Loucy (cell line): ENCODE data around the gene HOXA2.

Experiments used
- H2AFZ ChIP-seq: fragments of 200-600 bp; sonication (generic); 2 replicates; pipeline ENCODE4 v1.6.0; 2016; ENCODE audit warnings: antibody characterized with exemption, mild to moderate bottlenecking, low read length, moderate library complexity
- H3F3A ChIP-seq: fragments of 200-600 bp; 2 replicates; pipeline ENCODE4 v1.6.0; 2016; ENCODE audit warnings: antibody characterized with exemption, low read depth, mild to moderate bottlenecking
- H3K27me3 ChIP-seq: fragments of 200-600 bp; sonication (generic); 2 replicates; pipeline ENCODE4 v1.6.1; 2014; ENCODE audit warnings: low read length, mild to moderate bottlenecking; ENCODE audit not compliant: insufficient read depth, poor library complexity, severe bottlenecking
- H3K36me3 ChIP-seq: fragments of 200-600 bp; sonication (generic); 2 replicates; pipeline ENCODE4 v1.6.1; 2016; ENCODE audit warnings: low read length; ENCODE audit not compliant: insufficient read depth
- H3K4me1 ChIP-seq: fragments of 200-600 bp; sonication (generic); 2 replicates; pipeline ENCODE4 v1.5.1; 2014; ENCODE audit warnings: low read length, mild to moderate bottlenecking; ENCODE audit not compliant: insufficient read depth, poor library complexity, severe bottlenecking
- H3K4me2 ChIP-seq: fragments of 200-600 bp; sonication (generic); 2 replicates; pipeline ENCODE4 v1.6.0; 2014; ENCODE audit warnings: antibody characterized with exemption, low read length, low read depth, mild to moderate bottlenecking; ENCODE audit not compliant: poor library complexity, severe bottlenecking
- H3K4me3 ChIP-seq: fragments of 200-600 bp; sonication (generic); 2 replicates; pipeline ENCODE4 v1.5.1; 2014; ENCODE audit warnings: low read length, mild to moderate bottlenecking, mixed read lengths; ENCODE audit not compliant: poor library complexity, severe bottlenecking
- H3K79me2 ChIP-seq: fragments of 200-600 bp; sonication (generic); 2 replicates; pipeline ENCODE4 v1.6.1; 2014; ENCODE audit warnings: low read length; ENCODE audit not compliant: insufficient read depth
- H3K9ac ChIP-seq: fragments of 200-600 bp; sonication (generic); 2 replicates; pipeline ENCODE4 v1.6.0; 2014; ENCODE audit warnings: mild to moderate bottlenecking, low read depth, low read length, moderate library complexity; ENCODE audit not compliant: poor library complexity, severe bottlenecking
- H3K9me2 ChIP-seq: fragments of 200-600 bp; sonication (generic); replicated peaks from 2 replicates; pipeline ENCODE4 v1.6.1; 2016; ENCODE audit warnings: low read depth, low read length, mixed read lengths
- H3K9me3 ChIP-seq: fragments of 200-600 bp; sonication (generic); 2 replicates; pipeline ENCODE4 v1.6.1; 2014; ENCODE audit warnings: mild to moderate bottlenecking, antibody characterized with exemption, low read length, low read depth; ENCODE audit not compliant: insufficient read depth
- H4K20me1 ChIP-seq: fragments of 200-600 bp; sonication (generic); 2 replicates; pipeline ENCODE4 v1.6.0; 2014; ENCODE audit warnings: antibody characterized with exemption, low read length, mild to moderate bottlenecking; ENCODE audit not compliant: insufficient read depth, poor library complexity, severe bottlenecking
- CTCF ChIP-seq: fragments of 200-600 bp; sonication (generic); conservative IDR thresholded peaks from 2 replicates; pipeline ENCODE4 v1.5.1; 2014; ENCODE audit warnings: mild to moderate bottlenecking, antibody characterized with exemption, low read length
- EZH2phosphoT487 ChIP-seq: fragments of 200-600 bp; IDR thresholded peaks from 2 replicates; pipeline ENCODE4 v1.6.1; 2018; ENCODE audit warnings: antibody characterized with exemption, mild to moderate bottlenecking, moderate library complexity, borderline replicate concordance

Gene HOXA2

GRCh38 chr7:27111751-27112277 is 9.3 kb upstream of the HOXA2 start:
- TF ChIP-seq CTCF (no peak), EZH2phosphoT487 (no peak)
- Histone ChIP-seq H3K27me3 (no peaks in the 10 kb centered on the region), H3K36me3 (peaks cover 86% of the 10 kb centered on the region; the same call in 1 of the 2 replicates), H2AFZ (no peak overlapping the region), H3F3A (no peaks in the 10 kb centered on the region), H3K79me2 (peaks cover 73% of the 10 kb centered on the region), H3K4me3 (no peak overlapping the region), H3K9ac (no peak overlapping the region), H3K4me1 (no peaks in the 10 kb centered on the region), H4K20me1 (peaks cover 41% of the 10 kb centered on the region), H3K9me3 (no peaks in the 10 kb centered on the region), H3K4me2 (no peak overlapping the region), H3K9me2 (no peaks in the 10 kb centered on the region)

- Histone ChIP-seq H4K20me1 (peaks cover 41% of the 10 kb centered on the region), H2AFZ (no peak overlapping the region), H3K4me2 (no peak overlapping the region), H3K4me1 (no peaks in the 10 kb centered on the region), H3F3A (no peaks in the 10 kb centered on the region), H3K9me3 (no peaks in the 10 kb centered on the region), H3K27me3 (no peaks in the 10 kb centered on the region), H3K79me2 (peaks cover 72% of the 10 kb centered on the region), H3K9me2 (no peaks in the 10 kb centered on the region), H3K4me3 (no peak overlapping the region), H3K36me3 (peaks cover 86% of the 10 kb centered on the region; the same call in 1 of the 2 replicates), H3K9ac (no peak overlapping the region)
- TF ChIP-seq EZH2phosphoT487 (no peak), CTCF (no peak)
Measured at GRCh38 chr7:27111042-27111750, 8.7 kb upstream of the HOXA2 start.

GRCh38 chr7:27110186-27111031 is 7.9 kb upstream of the HOXA2 start:
- Histone ChIP-seq H2AFZ (no peak overlapping the region), H3K4me3 (no peak overlapping the region), H3K79me2 (peaks cover 66% of the 10 kb centered on the region), H3K36me3 (peaks cover 86% of the 10 kb centered on the region; the same call in 1 of the 2 replicates), H3F3A (no peaks in the 10 kb centered on the region), H3K4me2 (no peak overlapping the region), H3K27me3 (no peaks in the 10 kb centered on the region), H3K9me2 (no peaks in the 10 kb centered on the region), H3K9me3 (no peaks in the 10 kb centered on the region), H3K9ac (no peak overlapping the region), H4K20me1 (peaks cover 41% of the 10 kb centered on the region), H3K4me1 (no peaks in the 10 kb centered on the region)
- TF ChIP-seq CTCF, result no peak
- no peak for TF ChIP-seq EZH2phosphoT487
